Kasumi-1 (cell line): ENCODE results near the gene TMEM134.
"Not testable (repeated sequence)": the region's sequence is repeated elsewhere in the genome, so short reads cannot be mapped to it uniquely, and the experiment has no call there.

Experiments
- DNase-seq, 2 experiments: peaks; one replicate each; lab custom pipeline; 2025; lab: John Stamatoyannopoulos, UW

Gene TMEM134

DNA sequence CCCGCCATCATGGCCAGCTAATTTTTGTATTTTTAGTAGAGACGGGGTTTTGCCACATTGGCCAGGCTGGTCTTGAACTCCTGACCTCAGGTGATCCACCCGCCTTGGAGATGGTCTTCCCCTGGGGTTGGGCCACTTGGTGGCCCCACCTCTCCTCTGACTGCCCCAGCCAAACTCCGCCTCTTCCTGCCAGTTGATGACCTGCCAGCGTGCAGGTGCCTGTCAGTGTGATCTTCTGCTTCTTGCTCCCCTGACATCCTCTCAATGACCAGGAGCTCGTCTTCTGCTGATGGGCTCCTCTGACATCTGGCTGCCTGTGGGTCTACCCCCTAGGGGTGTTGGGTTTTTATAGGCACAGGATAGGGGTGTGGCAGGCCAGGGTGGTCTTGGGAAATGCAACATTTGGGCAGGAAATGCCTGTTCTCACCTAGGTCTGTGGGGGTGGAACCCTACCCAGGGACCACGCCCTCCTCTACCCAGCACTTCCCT, 16.9 kb upstream of the TMEM134 start:
- not testable (repeated sequence) for DNase-seq

DNA sequence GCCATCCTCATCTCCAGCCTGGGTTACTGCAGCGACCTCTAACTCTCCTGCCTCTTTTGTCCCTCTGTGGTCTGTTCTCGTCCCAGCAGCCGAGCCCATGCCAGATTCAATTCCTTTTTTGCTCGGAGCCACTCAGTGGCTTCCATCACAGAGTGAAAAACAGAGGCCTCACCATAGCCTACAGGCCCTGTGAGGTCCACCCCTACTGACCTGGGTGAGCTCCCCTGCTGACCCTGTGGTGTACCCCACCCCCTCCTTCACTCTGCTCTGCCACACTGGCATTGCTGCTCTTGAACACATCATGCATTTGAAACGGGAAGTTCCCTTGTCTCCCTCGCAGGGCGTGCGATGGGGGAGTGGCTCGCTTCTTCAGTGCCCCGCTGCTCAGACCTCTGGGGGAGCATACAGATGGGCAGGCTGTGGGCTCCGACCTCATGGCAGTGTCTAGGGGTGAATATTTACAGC, 15.8 kb upstream of the TMEM134 start:
- peak; percentile 80 to 82 for DNase-seq

DNA sequence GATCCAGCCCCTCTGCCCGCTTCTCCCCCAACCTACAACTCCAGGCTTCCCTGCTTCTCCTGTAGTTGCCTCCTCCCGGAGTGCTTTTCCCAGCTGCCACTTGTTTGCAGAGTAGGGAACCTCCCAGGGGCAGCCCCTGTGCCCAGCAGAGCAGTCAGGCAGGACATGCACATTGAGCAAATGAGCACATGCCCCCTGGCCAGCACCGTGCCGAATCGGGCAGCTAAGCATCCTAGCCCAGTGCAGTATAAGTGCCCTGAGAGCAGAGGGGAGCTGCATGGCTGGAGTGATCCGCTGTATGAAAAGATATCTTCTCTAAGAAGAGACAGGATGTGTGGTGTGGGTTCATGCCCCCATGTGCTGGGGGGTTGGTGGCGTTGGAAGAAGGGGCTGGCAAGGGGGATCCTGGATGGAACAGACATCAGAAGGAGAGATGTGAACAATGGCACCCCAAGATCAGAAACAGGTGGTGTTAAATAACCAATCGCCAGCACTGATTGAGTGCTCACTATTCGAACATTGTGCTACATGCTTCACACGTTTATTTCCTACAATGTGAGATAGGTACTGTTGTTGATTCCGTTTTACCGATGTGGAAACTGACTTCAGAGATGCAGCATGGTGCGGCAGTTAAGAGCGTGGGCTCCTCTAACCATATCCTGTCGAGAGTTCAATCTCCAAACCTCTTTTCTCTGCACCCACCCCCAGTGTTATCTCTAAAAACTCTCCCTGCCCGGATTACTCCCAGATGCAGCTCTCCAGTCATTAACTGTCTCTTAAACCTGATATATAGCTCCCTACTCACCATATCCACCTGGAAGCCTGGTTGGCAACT, 15.0 kb upstream of the TMEM134 start:
- DNase-seq, result no peak

DNA sequence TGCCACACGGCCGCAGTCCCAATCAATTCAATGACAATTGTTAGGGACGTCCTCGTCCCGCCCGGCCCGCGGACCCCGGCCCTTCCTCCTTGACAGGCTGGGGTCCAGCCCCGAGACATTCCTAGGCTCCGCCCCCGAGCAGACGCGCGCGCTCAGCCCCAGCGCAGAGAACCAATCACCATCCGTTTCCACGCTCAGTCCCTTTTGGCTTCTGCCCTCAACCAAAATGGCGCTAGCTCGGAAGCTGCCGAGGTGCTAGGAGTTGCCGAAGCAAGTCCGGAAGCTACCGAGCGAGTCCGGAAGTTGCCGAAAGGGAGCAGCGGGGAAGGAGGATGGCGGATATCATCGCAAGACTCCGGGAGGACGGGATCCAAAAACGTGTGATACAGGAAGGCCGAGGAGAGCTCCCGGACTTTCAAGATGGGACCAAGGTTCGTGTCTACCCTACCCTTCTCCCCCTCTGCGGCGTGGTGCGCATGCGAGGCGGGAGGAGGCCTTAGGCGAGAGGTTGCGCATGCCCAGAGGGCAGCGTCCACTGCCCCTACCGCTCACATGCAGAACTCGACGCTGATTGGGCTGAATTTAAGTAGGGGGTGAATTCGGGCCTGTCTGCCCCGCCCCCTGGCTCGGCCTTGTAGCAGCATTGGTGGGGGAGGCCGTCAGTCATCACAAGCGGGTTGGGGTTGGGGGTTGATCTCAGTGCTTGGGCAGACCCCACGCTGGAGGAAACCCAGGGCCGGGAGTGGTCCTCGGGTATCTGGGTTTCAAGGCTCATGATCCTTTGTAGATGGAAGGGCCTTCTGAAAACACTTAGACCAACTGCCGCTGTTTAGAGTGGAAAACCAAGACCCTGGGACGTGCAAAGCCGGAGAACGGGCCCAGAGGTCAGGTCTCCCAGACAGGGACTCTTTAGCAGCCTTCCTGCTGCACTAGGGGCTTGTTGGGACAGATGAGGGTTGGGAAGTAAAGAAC, 14.1 kb upstream of the TMEM134 start, which contains the start of gene AIP:
TSS of gene AIP (plus strand) at position 200 of the 972 bp plus-strand sequence. CDS start at position 333, 133 bp downstream.
- peak; percentile 98 for DNase-seq

DNA sequence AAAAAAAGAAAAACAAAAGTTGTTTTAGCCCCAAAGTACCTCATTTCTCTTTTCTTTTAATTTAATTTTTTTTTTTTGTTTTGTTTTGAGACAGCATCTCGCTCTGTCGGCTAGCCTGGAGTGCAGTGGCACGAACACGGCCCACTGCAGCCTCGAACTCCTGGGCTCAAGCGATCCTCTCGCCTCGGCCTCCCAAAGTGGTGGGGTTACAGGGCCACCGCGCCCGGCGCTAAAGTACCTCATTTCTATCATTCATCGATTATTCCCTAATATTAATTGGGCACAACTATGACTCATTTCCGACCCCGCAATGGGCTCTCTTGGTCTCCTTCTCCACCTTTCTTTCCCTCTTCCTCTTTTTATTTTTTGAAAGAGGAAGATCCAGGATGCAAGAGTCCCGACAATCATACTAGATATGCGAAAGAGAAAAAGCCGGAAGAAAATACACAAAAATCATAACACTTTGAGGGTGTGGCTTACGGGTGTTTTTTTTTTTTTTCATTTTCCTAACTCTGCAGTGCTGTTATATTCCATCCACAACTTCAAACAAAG, 13.3 kb upstream of the TMEM134 start:
- peak; percentile 70 to 78 for DNase-seq

DNA sequence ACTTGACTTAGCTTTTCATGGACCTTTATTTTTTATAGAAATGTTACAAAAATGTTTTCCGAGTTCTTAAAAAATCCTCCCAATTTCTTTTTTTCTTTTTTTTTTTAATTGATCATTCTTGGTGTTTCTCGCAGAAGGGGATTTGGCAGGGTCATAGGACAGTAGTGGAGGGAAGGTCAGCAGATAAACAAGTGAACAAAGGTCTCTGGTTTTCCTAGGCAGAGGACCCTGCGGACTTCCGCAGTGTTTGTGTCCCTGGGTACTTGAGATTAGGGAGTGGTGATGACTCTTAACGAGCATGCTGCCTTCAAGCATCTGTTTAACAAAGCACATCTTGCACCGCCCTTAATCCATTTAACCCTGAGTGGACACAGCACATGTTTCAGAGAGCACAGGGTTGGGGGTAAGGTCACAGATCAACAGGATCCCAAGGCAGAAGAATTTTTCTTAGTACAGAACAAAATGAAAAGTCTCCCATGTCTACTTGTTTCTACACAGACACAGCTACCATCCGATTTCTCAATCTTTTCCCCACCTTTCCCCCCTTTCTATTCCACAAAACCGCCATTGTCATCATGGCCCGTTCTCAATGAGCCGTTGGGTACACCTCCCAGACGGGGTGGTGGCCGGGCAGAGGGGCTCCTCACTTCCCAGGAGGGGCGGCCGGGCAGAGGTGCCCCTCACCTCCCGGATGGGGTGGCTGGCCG, 8.4 kb upstream of the TMEM134 start:
- not testable (repeated sequence) for DNase-seq

DNA sequence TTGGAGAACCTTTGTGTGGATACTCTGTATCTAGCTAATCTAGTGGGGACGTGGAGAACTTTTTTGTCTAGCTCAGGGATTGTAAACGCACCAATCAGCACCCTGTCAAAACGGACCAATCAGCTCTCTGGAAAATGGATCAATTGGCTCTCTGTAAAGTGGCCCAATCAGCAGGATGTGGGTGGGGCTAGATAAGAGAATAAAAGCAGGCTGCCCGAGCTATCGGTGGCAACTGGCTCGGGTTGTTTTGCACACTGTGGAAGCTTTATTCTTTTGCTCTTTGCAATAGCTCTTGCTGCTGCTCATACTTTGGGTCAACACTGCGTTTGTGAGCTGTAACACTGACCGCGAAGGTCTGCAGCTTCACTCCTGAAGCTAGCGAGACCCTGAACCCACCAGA, 7.6 kb upstream of the TMEM134 start:
- not testable (repeated sequence) for DNase-seq

DNA sequence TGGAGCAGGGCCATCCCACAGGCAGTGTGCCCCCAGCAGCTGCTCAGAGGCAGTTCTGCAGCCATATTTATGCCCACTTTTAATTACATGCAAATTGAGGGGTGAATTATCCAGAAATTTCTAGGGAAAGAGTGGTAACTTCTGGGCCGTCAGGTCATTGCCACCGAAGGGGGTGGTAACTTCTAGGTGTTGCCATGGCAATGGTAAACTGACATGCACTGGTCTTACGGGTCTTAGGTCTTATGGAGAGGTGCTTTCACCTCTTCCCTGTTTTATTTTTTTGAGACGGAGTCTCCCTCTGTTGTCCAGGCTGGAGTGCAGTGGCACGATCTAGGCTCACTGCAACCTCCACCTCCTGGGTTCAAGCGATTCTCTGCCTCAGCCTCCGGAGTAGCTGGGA, 3.8 kb upstream of the TMEM134 start:
- no peak for DNase-seq

DNA sequence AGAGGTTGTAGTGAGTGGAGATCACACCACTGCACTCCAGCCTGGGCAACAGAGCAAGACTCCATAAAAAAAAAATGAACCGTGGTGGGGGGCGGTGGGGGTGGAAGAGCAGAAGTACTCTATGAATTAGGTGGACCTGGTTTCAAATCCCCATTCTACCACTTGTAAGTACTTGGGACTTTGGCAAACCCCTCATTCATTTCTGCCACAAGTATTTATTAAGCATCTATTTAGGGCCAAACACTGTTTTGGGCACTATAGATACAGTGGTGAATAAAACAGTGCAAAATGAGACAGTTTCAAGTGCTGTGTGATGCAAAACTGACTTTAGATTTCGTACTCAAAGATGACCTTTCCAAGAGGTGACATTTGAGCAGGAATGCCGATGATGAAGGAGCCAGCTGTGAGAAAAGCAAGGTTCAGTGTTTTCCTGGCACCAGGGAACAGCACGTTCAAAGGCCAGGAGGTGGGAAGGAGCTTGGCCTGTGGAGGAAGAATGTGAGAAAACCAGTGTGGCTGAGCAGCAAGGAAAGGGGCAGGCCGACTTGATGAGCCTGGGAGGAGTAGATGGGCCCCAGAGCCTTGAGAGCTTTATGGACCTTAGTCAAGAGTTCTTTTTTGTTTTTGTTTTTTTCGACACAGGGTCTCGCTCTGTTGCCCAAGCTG, 1.4 kb upstream of the TMEM134 start:
- no peak for DNase-seq

DNA sequence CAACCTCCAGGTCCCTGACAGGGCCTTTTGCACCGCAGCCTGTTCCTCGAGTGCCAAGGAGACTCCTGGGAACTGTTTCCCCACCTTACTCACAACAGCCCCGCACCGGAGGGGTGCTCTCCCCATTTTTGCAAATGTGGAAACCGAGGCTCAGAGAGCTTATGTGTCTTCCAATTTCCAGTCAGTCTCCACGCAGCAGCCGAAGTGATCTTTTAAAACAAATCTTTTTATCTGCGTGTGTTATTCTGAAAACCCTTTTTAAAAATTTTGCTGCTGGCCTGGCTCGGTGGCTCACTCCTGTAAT, 409 bp upstream of the TMEM134 start:
- no peak for DNase-seq

DNA sequence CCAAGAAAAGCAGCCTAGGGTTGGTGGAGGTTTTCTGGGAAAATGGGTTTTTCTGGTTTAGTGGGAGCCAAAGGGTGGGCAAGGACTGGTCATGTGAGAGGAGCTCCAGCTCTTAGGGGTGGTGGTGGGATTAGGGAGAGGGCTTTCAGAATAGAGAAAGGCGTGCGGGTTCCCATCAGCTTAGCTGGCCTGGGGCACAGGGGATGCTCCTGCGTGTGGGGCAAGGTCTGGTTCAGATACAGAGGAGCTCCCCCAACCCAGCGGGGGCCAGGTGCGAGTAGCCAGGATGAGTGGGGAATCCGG, 644 bp downstream of the TMEM134 start:
- DNase-seq, result no peak

DNA sequence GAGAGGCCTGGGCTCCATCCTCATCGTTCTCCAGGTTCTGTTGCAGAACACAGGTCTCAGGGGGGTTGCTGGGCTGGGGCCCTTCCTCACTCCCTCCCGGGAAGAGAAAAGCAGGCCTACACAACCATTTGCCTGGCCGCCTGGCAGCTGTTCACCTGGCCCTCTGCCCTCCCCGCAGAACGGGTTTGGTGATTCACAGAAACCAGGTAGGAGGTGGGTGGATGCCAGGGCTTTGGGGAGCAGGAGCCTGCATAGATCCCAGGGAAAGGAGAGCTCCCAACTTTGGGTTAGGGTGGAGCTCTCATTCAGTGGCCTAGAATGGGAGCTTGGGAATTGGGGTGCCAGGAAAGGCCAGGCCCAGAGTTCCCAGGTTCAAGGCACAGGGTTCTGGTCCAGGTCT, 995 bp downstream of the TMEM134 start:
- no peak for DNase-seq

DNA sequence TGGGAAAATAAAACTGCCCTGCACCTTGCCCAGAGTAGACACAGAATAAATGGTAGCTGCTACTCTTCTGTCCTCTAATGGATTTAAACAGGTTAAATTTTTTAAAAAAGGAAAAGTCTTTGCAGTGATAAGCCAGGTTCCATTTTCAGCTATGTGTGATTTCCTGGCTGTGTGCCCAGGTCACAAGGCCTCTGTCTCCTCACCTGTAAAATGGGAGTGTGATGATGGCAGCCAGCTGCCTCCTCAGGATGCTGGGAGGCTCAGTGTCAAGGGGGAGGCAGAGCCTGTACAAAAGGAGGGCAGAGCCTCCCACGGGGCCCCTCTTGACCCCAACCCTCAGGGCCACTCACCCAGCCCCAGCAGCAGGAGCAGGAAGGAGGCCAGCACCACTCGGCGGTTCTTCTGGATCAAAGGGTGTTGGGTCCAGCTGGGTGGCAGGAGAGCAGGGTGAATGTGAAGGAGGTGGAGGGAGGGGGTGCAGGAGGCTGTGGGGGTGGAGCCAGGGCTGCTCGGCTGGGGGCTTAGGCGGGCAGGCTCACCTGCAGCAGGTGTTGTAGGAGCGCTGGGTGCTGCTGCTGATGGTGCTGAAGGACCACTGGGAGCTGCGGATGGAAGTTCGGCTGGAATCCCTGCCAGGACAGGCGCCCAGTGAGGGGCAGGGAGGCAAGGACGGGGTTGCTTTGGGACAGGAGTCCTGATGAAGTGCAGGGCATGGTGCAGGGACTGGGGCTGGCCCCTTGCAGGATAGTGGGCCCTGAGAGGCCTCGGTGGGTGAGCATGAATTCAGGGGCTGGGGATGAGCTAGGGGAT, 1.9 kb downstream of the TMEM134 start:
- no peak for DNase-seq

DNA sequence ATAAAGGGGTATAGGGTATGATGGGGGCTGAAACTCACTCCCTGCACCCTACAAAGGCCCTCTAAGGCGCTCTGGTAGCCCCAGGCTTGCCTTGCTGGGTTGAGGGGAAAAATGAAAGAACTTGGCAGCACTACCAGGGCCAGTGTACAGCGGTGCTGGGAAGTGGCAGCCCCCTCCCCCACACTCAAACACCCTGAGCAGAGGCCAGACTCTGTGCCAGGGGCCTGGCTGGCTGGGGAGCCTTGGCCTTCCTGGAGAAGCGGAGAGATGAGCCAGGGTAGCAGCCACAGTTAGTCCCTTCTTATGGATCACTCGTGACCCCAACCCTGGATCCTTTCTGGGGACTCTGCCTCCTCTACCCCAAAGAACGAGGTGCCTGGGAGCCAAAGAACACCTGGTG, 2.7 kb downstream of the TMEM134 start:
- DNase-seq, result no peak

DNA sequence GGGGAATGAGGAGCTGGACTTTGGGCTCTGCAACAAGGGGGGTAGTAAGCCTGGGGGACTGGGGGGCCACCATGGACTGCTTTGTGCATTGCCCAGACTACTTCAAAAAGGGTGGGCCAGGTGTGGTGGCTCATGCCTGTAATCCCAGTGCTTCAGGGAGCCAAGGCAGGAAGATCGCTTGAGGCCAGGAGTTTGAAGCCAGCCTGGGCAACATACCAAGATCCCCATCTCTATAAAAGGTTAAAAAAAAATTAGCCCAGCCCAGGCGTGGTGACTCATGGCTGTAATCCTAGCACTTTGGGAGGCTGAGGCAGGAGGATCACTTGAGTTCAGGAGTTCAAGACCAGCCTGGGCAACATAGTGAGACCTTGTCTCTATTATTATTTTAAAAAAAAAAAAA, 3.5 kb downstream of the TMEM134 start:
- not testable (repeated sequence) for DNase-seq

DNA sequence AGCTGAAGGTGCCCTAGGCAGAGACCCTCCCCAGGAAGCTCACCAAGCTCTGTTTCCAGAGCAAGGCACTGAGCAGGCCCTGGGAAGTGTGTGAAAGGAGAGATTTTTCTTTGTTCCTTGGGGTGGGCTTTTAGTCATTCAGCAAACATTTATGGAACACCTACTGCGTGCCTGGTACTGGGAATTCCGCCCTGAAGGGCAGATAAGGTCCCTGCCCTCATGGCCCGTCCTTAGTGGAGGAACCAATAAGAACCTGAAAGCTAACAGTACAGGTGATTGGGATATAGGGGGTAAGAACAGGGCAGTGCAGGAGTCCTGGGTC, 3.9 kb downstream of the TMEM134 start:
- no peak for DNase-seq

DNA sequence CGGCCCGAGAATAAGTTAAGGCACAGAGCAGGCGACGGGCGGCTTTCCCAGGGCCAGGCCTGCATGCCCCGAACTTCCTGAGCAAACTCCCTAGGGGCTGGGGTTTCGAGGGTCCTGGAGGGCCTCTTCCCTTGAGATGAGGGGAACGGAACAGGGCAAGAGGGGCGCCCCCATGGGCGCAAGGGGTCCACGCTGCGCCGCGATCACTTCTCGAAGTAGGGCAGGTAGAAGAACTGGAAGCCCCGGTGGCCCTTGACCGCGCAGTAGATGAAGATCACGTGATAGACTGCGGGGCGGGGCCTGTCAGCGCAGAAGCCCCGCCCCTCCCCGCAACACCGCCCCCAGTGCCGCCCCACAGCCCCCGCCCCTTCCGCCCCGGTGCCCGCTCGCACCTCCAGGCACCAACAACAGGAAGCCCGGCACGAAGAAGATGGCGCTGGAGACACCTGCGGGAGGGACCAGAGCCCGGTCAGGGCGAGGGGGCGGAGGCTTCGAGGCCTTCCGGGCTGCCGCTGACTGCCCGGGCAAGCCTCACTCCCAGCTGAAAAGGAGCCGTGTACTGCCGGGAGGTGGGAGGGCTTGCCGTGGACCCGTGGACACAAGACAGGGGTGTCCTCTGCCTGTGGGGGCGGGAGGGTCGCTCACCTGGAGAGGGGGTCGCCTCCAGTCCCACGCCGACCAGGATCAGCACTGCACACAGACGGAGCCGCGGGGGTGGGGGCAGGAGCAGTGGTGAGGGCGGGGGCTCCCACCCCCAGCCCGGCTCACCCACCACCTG, 4.5 kb downstream of the TMEM134 start:
- DNase-seq, result peak; percentile 82 to 86

DNA sequence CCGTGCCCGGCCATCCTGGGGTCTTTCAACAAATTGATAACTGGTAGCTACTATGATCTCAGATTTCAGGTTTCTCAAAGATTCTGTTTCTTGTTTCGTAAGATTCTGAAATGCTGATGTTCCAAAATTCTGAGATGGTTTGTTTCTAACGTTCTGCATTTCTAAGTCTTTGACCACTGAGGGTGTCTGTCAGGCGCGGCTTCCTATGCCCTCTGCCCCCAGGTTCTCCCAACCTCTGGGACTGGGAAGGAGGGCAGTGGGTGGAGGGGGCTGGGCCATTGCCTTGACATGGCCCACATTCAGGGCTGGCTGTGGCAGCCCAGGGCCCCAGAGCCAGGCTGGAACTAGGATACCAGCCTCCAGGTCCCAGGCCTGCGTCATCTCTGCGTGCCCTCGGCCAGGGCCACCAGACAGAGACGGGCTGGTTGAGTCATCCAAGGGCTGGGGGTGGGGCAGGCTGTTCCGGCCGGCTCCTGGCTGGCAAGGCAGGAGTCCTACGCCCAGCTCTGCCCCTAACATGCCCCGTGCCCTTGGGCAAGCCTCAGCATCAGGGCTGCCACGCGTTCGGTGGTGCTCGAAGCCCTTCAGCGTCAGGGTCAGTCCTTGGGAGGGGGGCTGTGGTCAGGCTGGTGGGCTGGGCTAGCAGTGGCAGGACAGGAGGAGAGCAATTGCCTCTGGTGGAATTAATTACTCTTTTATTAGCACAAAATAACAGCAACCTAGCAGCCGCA, 5.2 kb downstream of the TMEM134 start:
- DNase-seq, result no peak

DNA sequence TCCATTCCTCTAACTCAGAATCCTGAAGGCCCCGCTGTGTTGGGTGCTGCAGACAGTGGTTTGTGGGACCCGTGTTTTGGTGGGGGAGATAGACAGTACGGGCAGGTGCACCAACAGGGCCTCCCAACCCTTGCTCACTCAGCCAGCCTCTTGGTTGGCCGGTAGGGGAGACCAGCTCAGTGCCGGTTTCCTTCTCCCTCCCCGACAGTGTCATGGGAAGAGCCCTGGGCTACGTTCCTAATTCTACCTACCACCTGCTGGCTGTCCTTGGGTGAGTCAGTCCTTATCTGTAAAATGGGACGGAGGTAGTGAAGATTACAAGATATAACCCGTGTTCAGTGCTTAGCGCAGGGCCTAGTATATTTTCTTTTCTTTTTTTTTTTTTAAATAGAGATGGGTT, 5.9 kb downstream of the TMEM134 start:
- no peak for DNase-seq
